NCI-H2107 treated with DMSO at 0.1 percent for 48 hours (cell line): ENCODE measurements around the gene CCDC138.
"Not testable (repeated sequence)": the region's sequence is repeated elsewhere in the genome, so short reads cannot be mapped to it uniquely, and the experiment has no call there.

ENCODE experiments used
- DNase-seq: peaks from one replicate; lab custom pipeline; 2025; ENCODE audit not compliant: unreplicated experiment; lab: John Stamatoyannopoulos, UW

Gene CCDC138, protein sequence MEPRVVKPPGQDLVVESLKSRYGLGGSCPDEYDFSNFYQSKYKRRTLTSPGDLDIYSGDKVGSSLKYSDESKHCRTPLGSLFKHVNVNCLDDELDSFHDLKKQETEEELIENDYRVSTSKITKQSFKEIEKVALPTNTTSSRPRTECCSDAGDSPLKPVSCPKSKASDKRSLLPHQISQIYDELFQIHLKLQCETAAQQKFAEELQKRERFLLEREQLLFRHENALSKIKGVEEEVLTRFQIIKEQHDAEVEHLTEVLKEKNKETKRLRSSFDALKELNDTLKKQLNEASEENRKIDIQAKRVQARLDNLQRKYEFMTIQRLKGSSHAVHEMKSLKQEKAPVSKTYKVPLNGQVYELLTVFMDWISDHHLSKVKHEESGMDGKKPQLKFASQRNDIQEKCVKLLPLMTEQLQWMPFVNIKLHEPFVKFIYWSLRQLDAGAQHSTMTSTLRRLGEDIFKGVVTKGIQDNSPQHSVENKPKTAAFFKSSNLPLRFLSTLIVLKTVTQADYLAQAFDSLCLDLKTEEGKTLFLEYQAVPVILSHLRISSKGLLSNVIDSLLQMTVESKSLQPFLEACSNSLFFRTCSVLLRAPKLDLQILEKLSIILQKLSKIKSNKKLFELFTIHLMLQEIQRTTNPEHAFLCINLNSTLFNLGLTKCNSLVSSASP

DNA sequence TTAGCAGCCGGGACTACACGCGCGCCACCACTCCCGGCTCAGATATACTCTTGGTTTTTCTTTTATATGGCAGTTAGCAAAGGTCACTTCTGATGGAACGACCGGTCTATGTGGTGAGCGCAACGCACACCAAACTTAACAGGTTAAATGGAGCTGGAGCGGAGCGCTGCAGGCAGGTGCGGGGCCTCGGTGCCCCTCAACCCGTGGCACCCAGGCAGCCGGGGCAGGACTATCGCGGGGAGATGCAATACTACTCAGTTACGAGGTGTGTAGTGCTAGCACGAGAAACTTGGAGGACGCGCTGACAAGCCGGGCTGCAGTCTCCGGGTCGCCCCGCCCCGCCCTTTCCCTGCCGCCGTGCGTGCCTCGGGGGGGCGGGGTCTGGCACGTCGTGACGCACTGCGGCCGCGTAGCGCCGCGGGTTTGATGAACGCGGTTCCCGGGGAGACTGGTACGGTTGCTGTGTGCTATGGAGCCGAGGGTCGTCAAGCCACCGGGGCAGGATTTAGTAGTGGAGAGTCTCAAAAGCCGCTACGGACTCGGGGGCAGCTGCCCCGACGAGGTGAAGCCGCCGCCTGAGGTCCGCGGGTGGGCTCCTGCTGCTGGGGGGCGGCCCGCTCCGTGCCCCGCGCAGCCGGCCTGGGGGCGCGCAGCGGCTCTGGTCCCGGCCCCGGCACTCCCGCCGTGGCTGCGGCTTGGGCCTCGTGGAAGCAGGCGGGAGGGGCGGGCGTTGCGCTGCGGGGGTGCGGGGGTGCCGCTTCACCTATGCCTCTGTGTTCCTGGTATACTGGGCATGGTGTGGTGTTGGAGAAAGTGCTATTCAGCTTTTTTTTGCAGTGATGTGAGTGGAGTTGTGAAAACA lies at the start of gene CCDC138:
Gene CCDC138 (plus strand): TSS at position 418 of the 862 bp plus-strand sequence. CDS start 52 bp downstream, at position 470.
- DNase-seq = peak; percentile 58

DNA sequence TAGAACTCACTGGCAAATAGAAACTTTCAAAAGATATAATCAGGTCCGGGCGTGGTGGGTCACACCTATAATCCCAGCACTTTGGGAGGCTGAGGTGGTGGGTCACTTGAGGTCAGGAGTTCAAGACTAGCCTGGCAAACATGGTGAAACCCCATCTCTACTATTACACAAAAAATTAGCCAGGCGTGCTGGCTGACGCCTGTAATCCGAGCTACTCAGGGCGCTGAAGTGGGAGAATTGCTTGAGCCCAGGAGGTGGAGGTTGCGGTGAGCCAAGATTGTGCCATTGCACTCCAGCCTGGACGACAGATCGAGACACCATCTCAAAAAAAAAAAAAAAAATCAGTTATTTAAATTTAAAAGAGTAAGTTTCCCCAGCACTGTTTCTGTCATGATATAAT lies 28.6 kb upstream of the CCDC138 start:
- not testable (repeated sequence) for DNase-seq

DNA sequence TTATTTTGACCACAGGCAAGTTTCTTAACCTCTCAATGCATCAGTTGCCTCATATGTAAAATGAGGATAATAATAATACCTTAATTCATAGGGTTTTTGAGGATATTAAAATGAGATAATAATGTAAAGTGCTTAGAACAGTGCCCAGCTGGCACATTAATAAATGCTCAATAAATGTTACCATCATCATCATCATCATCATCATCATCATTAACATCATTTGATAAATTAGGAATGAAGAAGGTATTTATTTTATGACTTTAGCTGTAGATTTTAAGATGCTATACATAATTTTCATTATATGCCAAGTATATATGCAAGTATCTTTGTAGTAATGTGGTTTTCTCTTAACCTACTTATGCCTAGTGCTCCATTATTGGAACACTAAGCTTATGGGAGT lies 24.0 kb upstream of the CCDC138 start:
- not testable (repeated sequence) for DNase-seq

DNA sequence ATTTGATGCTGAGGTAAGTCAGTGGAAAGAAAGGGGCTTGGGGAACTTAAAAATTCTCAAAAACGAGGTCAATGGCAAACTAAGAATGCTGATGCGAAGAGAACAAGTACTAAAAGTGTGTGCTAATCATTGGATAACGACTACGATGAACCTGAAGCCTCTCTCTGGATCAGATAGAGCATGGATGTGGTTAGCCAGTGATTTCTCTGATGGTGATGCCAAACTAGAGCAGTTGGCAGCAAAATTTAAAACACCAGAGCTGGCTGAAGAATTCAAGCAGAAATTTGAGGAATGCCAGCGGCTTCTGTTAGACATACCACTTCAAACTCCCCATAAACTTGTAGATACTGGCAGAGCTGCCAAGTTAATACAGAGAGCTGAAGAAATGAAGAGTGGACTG lies 19.9 kb upstream of the CCDC138 start:
- DNase-seq = not testable (repeated sequence)

DNA sequence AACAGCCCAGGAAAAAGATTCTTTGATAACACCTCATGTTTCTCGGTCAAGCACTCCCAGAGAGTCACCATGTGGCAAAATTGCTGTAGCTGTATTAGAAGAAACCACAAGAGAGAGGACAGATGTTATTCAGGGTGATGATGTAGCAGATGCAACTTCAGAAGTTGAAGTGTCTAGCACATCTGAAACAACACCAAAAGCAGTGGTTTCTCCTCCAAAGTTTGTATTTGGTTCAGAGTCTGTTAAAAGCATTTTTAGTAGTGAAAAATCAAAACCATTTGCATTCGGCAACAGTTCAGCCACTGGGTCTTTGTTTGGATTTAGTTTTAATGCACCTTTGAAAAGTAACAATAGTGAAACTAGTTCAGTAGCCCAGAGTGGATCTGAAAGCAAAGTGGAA lies 18.7 kb upstream of the CCDC138 start:
- DNase-seq = not testable (repeated sequence)

DNA sequence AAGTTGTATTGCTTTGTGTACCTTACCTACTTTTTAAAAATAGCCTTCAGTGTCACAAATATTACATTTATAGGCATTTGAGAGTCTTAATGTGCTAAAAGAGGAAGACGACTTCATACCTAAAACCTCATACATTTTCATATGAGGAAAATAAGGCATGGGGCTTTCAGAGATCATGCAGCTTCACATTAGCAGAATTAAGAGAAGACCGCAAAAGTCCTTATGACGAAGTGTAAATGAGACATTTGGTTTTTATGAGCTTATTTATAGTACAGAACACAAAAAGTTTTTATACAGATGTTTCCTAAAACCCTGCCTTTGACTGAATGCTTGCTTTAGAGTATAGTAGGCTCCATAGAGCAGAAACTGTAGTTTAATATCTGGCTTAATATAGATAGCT lies 10.1 kb upstream of the CCDC138 start:
- no peak for DNase-seq

DNA sequence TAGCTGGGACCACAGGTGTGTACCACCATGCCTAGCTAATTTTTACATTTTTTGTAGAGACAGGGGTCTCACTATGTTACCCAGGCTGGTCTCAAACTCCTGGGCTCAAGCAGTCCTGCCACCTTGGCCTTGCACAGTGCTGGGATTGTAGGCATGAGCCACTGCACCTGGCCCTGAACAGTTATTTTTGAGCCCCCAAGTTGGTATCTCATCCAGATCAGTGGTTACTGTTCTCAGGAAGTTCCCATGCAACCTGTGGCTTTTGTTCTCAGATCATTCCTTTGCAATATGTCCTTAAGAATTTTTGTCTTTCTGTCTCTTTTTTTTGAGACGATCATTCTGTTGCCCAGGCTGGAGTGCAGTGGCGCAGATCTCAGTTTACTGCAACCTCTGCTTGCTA lies 7.7 kb upstream of the CCDC138 start:
- DNase-seq = no peak

DNA sequence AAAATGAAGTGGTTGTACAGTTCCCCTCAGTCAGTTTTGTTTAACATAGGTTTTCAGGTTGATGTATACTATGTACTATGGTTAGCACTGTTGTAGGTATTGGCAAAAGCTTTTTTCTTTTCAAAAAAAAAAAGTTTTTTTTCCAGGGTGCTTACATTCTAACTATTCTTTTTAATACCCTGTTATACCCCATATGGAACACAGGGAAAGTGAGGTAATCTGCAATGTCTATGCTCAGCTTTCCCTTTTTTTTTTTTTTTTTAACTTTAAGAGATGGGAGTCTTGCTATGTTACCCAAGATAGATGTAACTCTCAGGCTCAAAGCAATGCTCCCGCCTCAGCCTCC lies 590 bp upstream of the CCDC138 start:
- DNase-seq = no peak

DNA sequence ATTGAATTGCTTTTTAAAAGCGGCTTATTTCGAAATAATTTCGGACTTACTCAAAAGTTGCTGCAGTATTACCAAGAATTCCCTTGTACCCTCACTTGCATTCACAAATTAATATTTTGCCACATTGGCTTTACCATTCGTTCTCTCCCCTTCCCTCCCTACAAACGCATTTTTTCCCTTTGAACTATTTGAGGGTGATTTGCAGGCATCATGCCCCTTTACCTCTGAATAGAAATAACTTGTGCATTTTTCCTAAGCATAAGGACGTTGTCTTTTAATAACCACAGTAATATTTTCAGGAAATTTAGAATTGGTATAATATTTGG lies 608 bp downstream of the CCDC138 start:
- DNase-seq = no peak

DNA sequence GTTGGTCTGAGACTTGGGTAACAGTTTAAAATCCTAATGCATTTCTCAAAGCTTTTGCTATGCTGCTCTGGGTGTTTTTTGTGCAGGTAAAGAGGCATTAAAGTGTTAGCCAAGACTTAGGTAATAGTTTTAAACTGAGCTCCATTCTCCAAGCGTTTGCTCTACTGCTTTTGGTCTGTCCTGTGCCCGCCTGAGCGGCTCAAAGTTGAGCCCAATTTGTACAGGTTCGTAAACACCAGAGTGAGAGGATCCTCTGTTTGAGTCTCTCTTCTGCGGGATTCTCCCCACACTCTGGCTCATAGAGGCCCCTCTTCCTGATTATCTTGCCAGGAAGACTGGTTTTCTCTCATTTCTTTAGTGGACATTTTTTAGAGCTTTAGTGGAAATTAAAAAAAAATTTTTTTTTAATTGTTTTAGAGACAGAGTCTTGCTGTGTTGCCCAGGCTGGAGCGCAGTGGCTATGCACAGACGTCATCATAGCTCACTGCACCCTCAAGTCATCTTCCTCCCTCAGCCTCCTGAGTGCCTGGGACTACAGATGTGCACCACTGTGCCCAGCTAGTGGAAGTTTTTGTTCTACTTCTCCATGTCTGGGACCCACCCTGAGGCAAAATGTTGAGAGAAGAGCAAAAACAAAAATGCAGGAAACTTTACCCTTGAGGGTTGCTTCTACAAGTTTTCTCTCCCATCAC lies 16.6 kb downstream of the CCDC138 start:
- DNase-seq = no peak

DNA sequence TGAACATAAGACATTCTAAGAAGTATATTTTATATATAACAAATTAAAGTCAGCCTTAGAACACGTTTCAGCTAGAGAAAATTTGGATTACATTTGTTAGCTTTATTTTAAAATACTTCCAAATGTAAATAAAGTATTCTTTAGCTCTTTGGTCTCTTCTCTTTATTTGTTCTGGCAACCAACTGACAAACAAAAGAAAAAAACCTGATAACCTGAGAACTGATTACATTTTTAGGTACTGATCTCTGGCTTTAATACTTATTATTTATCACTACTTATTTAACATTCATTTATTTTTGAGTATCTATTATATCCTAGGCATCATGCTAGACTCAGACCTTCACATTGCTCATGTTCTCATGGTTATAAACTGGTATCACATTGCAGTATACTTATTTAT lies 18.5 kb downstream of the CCDC138 start:
- no peak for DNase-seq

DNA sequence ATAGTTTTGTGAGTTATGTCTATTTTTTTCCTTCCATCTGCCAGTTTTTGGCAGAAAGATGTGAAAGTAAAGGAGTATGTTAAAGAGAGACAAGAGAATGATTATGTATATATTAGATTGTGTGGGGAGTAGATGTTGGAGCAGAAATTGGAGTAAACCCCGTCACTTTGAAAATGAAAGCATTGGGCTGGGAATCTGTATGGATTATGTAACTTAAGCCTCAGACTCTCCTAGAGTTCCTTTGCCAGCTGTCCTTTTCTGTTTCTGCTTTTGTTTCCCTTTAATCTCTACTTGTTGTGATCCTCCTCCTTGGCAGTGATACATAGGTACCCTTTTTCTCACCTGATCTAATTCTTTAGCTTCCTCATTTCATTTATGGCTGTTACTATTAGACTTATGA lies 19.2 kb downstream of the CCDC138 start:
- no peak for DNase-seq

DNA sequence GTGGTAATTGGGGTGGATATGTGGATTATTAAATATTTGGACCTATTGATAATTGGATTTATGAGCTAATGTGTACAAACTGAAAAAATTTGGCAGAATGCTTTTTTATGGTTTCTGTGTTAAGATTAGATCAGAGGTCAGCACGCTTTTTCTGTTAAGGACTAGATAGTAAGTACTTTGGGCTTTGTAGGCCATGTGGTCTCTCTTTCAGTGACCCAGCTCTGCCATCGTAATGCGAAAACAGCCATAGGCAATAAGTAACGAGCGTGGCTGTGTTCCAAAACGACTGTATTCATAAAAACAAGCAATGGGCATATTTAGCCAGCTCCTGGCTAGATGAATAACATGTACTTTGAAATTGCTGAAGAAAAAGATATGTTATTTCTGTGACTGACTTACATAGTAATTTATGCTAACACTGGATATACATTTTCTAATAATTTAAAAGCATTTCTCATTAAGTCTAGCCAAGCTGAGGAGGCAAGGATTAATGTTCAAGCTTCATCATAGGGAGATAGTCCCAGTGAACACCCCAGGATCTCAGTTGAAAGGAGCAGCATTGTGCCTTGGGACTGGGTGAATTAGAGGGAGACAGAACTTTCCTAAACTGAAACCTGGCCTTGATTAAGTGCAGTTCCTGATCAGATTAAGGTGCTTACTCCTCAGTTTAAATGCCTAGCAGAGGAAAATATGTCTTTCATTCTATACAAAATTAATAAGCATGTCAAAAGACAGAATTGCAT lies 20.0 kb downstream of the CCDC138 start:
- DNase-seq = no peak

DNA sequence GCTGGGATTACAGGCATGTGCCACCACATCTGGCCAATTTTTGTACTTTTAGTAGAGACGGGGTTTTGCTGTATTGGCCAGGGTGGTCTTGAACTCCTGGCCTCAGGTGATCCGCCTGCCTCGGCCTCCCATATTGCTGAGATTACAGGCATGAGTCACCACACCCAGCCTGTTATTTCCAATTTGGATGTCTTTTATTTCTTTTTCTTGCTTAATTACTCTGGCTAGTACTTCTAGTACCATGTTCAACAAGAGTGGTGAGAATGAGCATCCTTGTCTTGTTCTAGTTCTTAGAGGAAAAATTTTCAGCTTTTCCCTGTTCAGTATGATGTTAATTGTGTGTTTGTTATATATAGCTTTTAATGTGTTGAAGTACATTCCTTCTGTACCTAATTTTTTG lies 23.4 kb downstream of the CCDC138 start:
- no peak for DNase-seq

DNA sequence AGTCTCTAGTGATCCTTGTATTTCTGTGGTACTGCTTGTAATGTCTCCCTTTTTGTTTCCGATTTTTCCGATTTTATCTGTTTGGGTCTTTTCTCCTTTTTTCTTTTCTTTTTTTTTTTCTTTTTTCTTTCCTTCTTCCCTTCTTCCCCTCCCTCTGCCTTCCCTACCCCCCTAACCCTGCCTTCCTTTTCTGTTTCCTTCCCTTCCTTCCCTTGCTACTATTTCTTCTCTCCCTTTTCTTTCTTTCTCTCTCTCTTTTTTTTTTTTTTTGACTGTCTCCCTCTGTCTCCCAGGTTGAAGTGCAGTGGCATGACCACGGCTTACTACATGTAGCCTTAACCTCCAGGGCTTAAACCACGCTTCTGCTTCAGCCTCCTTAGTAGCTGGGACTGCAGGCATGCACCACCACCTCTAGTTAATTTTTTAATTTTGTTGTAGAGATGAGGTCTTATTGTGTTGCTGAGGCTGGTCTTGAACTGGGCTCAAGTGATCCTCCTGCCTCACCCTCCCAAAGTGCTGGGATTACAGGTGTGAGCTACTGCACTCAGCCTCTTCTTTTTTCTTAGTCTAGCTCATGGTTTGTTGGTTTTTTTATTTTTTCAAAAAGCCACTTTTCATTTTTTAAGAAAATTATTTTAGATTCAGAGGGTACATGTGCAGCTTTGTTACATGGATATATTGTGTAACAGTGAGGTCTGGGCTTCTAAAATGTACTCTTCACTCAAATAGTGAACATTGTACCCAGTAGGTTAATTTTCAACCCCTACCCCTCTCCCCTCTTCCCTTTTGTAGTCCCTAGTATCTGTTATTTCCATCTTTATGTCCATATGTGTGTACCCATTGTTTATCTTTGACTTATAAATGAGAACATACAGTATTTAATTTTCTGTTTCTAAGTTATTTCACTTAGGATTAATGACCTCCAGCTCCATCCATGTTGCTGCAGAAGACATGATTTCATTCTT lies 24.7 kb downstream of the CCDC138 start:
- no peak for DNase-seq

DNA sequence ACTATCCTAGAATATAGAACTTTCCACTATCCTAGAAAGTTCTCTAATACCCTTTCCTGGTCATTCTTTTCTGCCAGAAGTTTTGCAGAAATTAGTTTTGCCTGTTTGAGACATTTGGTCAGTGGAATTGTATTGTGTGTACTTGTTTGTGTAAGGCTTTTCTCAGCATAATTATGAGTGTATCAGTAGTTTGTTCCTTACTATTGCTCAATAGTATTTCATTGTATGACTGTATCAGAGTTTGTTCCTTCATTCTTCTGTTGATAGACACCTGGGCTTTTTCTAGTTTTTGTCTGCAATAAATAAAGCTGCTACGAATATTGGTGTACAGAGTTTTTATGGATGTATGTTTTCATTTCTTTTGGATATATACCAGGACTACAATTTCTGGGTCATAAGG lies 27.2 kb downstream of the CCDC138 start:
- DNase-seq = no peak

DNA sequence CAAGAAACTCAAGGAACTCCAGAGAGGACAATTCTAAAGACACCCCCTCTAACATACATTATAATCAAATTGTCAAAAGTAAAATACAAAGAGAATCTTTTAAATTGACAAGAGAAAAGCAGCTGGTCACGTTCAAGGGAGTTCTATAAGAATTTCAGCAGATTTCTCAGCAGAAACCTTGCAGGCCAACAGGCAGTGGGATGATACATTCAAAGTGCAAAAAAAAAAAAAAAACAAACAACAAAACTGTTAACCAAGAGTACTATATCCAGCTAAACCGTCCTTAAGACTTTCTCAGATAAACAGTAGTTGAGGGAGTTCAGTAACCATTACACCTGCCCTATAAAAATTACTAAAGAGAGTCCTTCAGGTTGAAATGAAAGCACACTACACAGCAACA lies 33.9 kb downstream of the CCDC138 start:
- no peak for DNase-seq

DNA sequence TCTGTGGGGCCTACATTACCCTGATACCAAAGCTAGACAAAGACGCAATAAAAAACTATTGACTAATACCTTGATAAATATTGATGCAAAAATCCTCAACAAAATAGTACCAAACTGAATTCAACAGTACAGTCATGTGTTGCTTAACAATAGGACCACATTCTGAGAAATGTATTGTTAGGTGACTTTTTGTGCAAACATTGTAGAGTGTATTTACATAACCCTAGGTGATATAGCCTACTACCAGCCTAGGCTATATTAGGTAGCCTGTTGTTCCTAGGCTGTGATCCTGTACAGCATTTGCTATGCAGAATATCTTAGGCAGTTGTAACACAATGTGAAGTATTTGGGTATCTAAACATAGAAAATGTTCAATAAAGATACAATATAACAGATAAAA lies 36.7 kb downstream of the CCDC138 start:
- no peak for DNase-seq

DNA sequence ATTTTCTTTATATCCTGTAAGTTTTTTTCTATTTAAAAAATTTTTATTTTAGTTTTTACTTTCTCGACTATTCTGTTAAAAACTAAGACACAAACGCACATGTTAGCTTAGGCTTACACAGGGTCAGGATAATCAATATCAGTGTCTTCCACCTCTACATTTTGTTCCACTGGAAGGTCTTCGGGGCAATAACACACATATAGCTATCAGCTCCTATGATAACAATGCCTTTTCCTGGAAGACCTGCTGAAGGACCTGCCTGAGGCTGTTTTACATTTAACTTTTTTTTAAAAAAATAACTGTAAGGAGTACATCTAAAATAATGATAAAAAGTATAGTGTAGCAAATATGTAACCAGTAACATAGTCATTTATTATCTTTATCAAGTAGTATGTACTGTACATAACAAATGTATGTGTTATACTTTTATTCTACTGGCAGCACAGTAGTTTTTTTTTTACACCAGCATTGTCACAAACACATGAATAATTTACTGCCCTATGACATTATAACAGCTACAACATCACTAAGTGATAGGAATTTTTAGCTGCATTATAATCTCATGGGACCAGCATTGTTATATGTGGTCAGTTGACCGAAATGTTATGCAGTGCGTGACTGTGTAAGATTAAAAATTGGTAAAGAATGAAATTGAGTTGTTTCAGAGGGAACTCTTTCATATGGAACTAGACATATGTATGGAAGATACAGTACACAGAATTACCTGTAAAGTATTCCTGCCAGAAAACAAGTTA lies 37.9 kb downstream of the CCDC138 start:
- no peak for DNase-seq
